Astrocyte (in vitro differentiated cells and primary cell): ENCODE data around the gene TNFRSF1B. TPM values are rescaled to one million over a fixed set of nuclear protein-coding genes. Genes with fewer than 3 reads are reported as not detected.

Experiments used
- DNase-seq: peaks from one replicate; pipeline ENCODE4 v3.0.0-alpha.2; 2010; ENCODE audit warnings: low read depth
- FAIRE-seq: peaks from 2 replicates; lab custom pipeline; 2011; peaks lifted over from hg19 to GRCh38; lab: Jason Lieb, UNC
- H2AFZ ChIP-seq: 2 replicates; pipeline ENCODE4 v1.6.0; 2012; ENCODE audit warnings: low read depth, low read length, inconsistent platforms
- H3K27ac ChIP-seq: 2 replicates; pipeline ENCODE4 v1.5.1; 2011; ENCODE audit warnings: low read depth, low read length, inconsistent platforms
- H3K27me3 ChIP-seq: 2 replicates; pipeline ENCODE4 v1.6.0; 2011; ENCODE audit warnings: low read length, inconsistent platforms; ENCODE audit not compliant: insufficient read depth
- H3K36me3 ChIP-seq: 2 replicates; pipeline ENCODE4 v1.5.1; 2011; ENCODE audit warnings: low read length, inconsistent platforms; ENCODE audit not compliant: insufficient read depth
- H3K4me1 ChIP-seq: 2 replicates; pipeline ENCODE4 v1.5.1; 2011; ENCODE audit warnings: low read length, inconsistent platforms; ENCODE audit not compliant: insufficient read depth
- H3K4me2 ChIP-seq: 2 replicates; pipeline ENCODE4 v1.6.0; 2012; ENCODE audit warnings: low read length, inconsistent platforms
- H3K4me3 ChIP-seq: 2 replicates; pipeline ENCODE4 v1.5.1; 2011; ENCODE audit warnings: low read depth, mild to moderate bottlenecking, low read length, inconsistent platforms; ENCODE audit not compliant: insufficient read depth
- H3K79me2 ChIP-seq: 2 replicates; pipeline ENCODE4 v1.6.0; 2012; ENCODE audit warnings: mild to moderate bottlenecking, low read length, inconsistent platforms; ENCODE audit not compliant: insufficient read depth
- H3K9ac ChIP-seq: 2 replicates; pipeline ENCODE4 v1.6.0; 2012; ENCODE audit warnings: mild to moderate bottlenecking, low read length, inconsistent platforms
- H3K9me3 ChIP-seq: 2 replicates; pipeline ENCODE4 v1.5.1; 2012; ENCODE audit warnings: low read depth, mild to moderate bottlenecking, low read length, inconsistent platforms; ENCODE audit not compliant: insufficient read depth
- H4K20me1 ChIP-seq: 2 replicates; pipeline ENCODE4 v1.6.0; 2012; ENCODE audit warnings: low read length, inconsistent platforms; ENCODE audit not compliant: insufficient read depth
- H3K27ac Mint-ChIP-seq: one replicate; pipeline ENCODE4 v1.8.0; 2021; ENCODE audit warnings: mild to moderate bottlenecking, mixed read lengths; ENCODE audit not compliant: unreplicated experiment
- H3K27me3 Mint-ChIP-seq: one replicate; pipeline ENCODE4 v1.8.0; 2021; ENCODE audit warnings: low read depth, mixed read lengths; ENCODE audit not compliant: unreplicated experiment
- H3K36me3 Mint-ChIP-seq: one replicate; pipeline ENCODE4 v1.8.0; 2021; ENCODE audit warnings: low read depth, mixed read lengths; ENCODE audit not compliant: unreplicated experiment
- H3K4me1 Mint-ChIP-seq: one replicate; pipeline ENCODE4 v1.8.0; 2021; ENCODE audit warnings: low read depth, mixed read lengths; ENCODE audit not compliant: unreplicated experiment
- H3K4me3 Mint-ChIP-seq: one replicate; pipeline ENCODE4 v1.8.0; 2021; ENCODE audit warnings: mild to moderate bottlenecking, moderate library complexity, mixed read lengths; ENCODE audit not compliant: unreplicated experiment
- H3K9me3 Mint-ChIP-seq: one replicate; pipeline ENCODE4 v1.8.0; 2021; ENCODE audit warnings: mild to moderate bottlenecking, mixed read lengths; ENCODE audit not compliant: unreplicated experiment
- CTCF ChIP-seq: IDR thresholded peaks from 2 replicates; pipeline ENCODE4 v1.5.1; 2011; ENCODE audit warnings: low read depth, mild to moderate bottlenecking, inconsistent platforms, low read length, moderate library complexity; ENCODE audit not compliant: insufficient read depth
- EZH2 ChIP-seq: IDR thresholded peaks from 2 replicates; pipeline ENCODE4 v1.6.1; 2012; ENCODE audit warnings: mild to moderate bottlenecking, low read length, inconsistent platforms; ENCODE audit not compliant: insufficient read depth
- total RNA-seq: library from RNA; stranded (reverse); gene quantifications from 2 replicates; pipeline ENCODE4 v1.2.1, GENCODE V29; 2021

The TNFRSF1B gene
- total RNA-seq, 1 donor from 2014 or later = 0.09 TPM

GRCh38 chr1:12125422-12126355 lies 41.1 kb upstream of the TNFRSF1B start:
- Mint-ChIP-seq H3K9me3 (no peaks in the 10 kb centered on the region), H3K4me3 (no peak overlapping the region), H3K27me3 (peaks cover 61% of the 10 kb centered on the region), H3K4me1 (no peaks in the 10 kb centered on the region), H3K36me3 (no peaks in the 10 kb centered on the region), H3K27ac (no peak overlapping the region)
- Histone ChIP-seq H4K20me1 (no peaks in the 10 kb centered on the region), H3K4me2 (no peak overlapping the region), H3K9me3 (no peaks in the 10 kb centered on the region), H3K36me3 (no peaks in the 10 kb centered on the region), H3K4me3 (no peak overlapping the region), H3K27ac (no peak overlapping the region), H3K79me2 (no peaks in the 10 kb centered on the region), H2AFZ (no peak overlapping the region), H3K9ac (no peak overlapping the region), H3K27me3 (peaks cover 12% of the 10 kb centered on the region), H3K4me1 (no peaks in the 10 kb centered on the region)
- FAIRE-seq (no peak), DNase-seq (no peak)
- TF ChIP-seq EZH2 = no peak
- no peak for TF ChIP-seq CTCF

GRCh38 chr1:12126781-12127180 lies 40.0 kb upstream of the TNFRSF1B start:
- Histone ChIP-seq H3K79me2 (no peaks in the 10 kb centered on the region), H3K27ac (no peak overlapping the region), H3K4me2 (no peak overlapping the region), H3K9ac (no peak overlapping the region), H3K36me3 (no peaks in the 10 kb centered on the region), H4K20me1 (no peaks in the 10 kb centered on the region), H3K4me1 (no peaks in the 10 kb centered on the region), H2AFZ (no peak overlapping the region), H3K27me3 (peaks cover 6% of the 10 kb centered on the region), H3K9me3 (no peaks in the 10 kb centered on the region), H3K4me3 (no peak overlapping the region)
- FAIRE-seq = no peak
- H3K27ac Mint-ChIP-seq = no peak overlapping the region
- no peaks in the 10 kb centered on the region for H3K36me3 Mint-ChIP-seq
- no peaks in the 10 kb centered on the region for H3K9me3 Mint-ChIP-seq
- TF ChIP-seq EZH2 (no peak), CTCF (no peak)
- H3K4me3 Mint-ChIP-seq = no peak overlapping the region
- no peak for DNase-seq
- H3K4me1 Mint-ChIP-seq = no peaks in the 10 kb centered on the region
- peaks cover 52% of the 10 kb centered on the region for H3K27me3 Mint-ChIP-seq
